ENCODE measurements around the gene U2AF2. TPM values are rescaled to one million over a fixed set of nuclear protein-coding genes. Genes with fewer than 3 reads are reported as not detected.

Gene U2AF2
- polyA plus RNA-seq, 2 of the 4 experiments (the other 2 are of a cell fraction): 157 to 302 TPM

DNA sequence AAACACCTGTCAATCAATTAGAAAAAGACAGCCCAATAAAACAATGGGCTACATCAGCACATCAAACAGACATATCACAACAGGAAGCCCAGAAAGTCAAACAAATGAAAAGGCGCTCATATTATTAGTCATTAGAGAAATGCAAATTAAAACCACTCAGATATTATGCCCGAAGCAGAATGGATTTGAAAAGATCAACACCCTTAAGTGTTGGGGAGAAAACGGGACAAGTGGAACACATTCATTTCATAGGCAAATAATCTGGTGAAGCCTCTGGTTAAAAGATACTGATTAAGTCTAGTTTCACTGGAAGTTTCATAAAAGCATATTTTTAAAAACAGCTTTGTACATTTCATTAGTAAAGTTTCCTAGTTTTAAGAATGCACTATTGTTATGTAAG, 66.0 kb downstream of the U2AF2 start:
- ChIA-PET POLR2A (no interaction called here), CTCF (no interaction called here)
- TF ChIP-seq MYC (IDR thresholded peaks at IDR 0.05; ENCODE audit: borderline replicate concordance, low read length): no peak
- no peak for TF ChIP-seq ZFP36 (IDR thresholded peaks at IDR 0.05; ENCODE audit: borderline replicate concordance, partially characterized antibody)
- TF ChIP-seq NPAS2 (CRISPR knock-in tag; IDR thresholded peaks at IDR 0.05; ENCODE audit: borderline replicate concordance): no peak
- no peak for TF ChIP-seq POLR2AphosphoS2 (conservative IDR thresholded peaks at IDR 0.05; ENCODE audit: low read length)
- TF ChIP-seq, protein P1, sequence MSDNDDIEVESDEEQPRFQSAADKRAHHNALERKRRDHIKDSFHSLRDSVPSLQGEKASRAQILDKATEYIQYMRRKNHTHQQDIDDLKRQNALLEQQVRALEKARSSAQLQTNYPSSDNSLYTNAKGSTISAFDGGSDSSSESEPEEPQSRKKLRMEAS (IDR thresholded peaks at IDR 0.05): no peak
- ATAC-seq (no peak), FAIRE-seq (no peak), DNase-seq (ENCODE audit: low read depth in 1 of 2, low spot score in 1 of 2) (no peak)
- Histone ChIP-seq H3K4me3 (no peak overlapping the region), H3K27ac (no peak overlapping the region), H3K4me2 (no peak overlapping the region), H3K4me1 (no peaks in the 10 kb centered on the region), H3K9me3 (peaks cover 42% of the 10 kb centered on the region)
- WGBS (ENCODE audit: missing lambda C conversion rate): 11% methylated on average over 3 of the region's 3 CpGs

DNA sequence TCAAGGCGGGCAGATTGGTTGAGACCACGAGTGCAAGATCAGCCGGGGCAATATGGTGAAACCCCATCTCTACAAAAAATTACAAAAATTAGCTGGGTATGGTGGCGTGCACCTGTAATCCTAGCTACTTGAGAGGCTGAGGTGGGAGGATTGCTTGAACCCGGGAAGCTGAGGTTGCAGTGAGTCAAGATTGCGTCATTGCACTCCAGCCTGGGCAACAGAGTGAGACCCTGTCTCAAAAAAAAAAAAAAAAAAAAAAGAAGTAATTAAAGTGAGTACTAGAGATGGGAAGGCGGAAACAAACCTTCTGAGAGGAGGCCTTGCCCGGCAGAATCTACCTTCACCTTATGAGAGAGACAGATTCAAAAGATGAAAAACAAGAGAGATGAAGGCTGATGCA, 68.7 kb downstream of the U2AF2 start:
- FAIRE-seq (no peak), DNase-seq (ENCODE audit: low read depth in 1 of 2, low spot score in 1 of 2) (no peak), ATAC-seq (no peak)
- WGBS (ENCODE audit: missing lambda C conversion rate): 26% methylated on average over 8 of the region's 8 CpGs
- H3K9me3 ChIP-seq: peaks cover 35% of the 10 kb centered on the region
- TF ChIP-seq TFCP2L1 (CRISPR knock-in tag; IDR thresholded peaks at IDR 0.05): no peak
- no peak for TF ChIP-seq POLR2A (IDR thresholded peaks at IDR 0.05; ENCODE audit: low read length)
- TF ChIP-seq, protein P2, sequence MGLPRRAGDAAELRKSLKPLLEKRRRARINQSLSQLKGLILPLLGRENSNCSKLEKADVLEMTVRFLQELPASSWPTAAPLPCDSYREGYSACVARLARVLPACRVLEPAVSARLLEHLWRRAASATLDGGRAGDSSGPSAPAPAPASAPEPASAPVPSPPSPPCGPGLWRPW (IDR thresholded peaks at IDR 0.05): no peak
- no peak for TF ChIP-seq FOSB (CRISPR knock-in tag; IDR thresholded peaks at IDR 0.05)
- TF ChIP-seq KDM1A (IDR thresholded peaks at IDR 0.05; ENCODE audit: low read depth): no peak
- no peak for TF ChIP-seq JUN (IDR thresholded peaks at IDR 0.05)
- TF ChIP-seq SMC3 (IDR thresholded peaks at IDR 0.05): no peak
- no peak for TF ChIP-seq BHLHE40 (IDR thresholded peaks at IDR 0.05; ENCODE audit: low read depth, low read length)
- no peak for TF ChIP-seq ZC3H11A (IDR thresholded peaks at IDR 0.05)
- no peak for TF ChIP-seq MYC (IDR thresholded peaks at IDR 0.05; ENCODE audit: borderline replicate concordance, low read length)
- no peak overlapping the region for H3K4me3 ChIP-seq
- POLR2A ChIA-PET: no interaction called here
- no peak overlapping the region for H3K4me2 ChIP-seq
- no peak overlapping the region for H3K27ac ChIP-seq
- CTCF ChIA-PET: no interaction called here
- no peaks in the 10 kb centered on the region for H3K4me1 ChIP-seq

Small RNA genes within 50 kb of the gene (small RNA-seq; reads per million reads assigned to genes)
- 0 reads per million in 6 experiments for gene AC010525.2

Other genes starting within 250 kb of the U2AF2 start
- 139 and 153 TPM in 2 replicates for gene UBE2S, start 247.2 kb upstream of the U2AF2 start, polyA plus RNA-seq (2011; rRNA removed)
- gene UBE2S, start 247.2 kb upstream of the U2AF2 start, polyA plus RNA-seq (2017; fragmentation: RNase III; extraction: RNeasy Plus Mini Kit Qiagen cat#74134 plus additional on column Dnase treatment): 267 to 300 TPM (median 295 TPM) in 3 replicates
- gene SHISA7, start 211.7 kb upstream of the U2AF2 start, polyA plus RNA-seq (2011; rRNA removed): 0.03 TPM in 1 of 2 replicates, not detected in the other
- 0.01 TPM in 1 of 3 replicates, not detected in the others for gene SHISA7, start 211.7 kb upstream of the U2AF2 start, polyA plus RNA-seq (2017; fragmentation: RNase III; extraction: RNeasy Plus Mini Kit Qiagen cat#74134 plus additional on column Dnase treatment)
- 45.3 and 51.5 TPM in 2 replicates for gene ISOC2, start 193.4 kb upstream of the U2AF2 start, polyA plus RNA-seq (2011; rRNA removed)
- 52.7 to 57.8 TPM (median 54.1 TPM) in 3 replicates for gene ISOC2, start 193.4 kb upstream of the U2AF2 start, polyA plus RNA-seq (2017; fragmentation: RNase III; extraction: RNeasy Plus Mini Kit Qiagen cat#74134 plus additional on column Dnase treatment)
- not detected in 2 replicates for gene C19orf85, start 190.3 kb upstream of the U2AF2 start, polyA plus RNA-seq (2011; rRNA removed)
- gene C19orf85, start 190.3 kb upstream of the U2AF2 start, polyA plus RNA-seq (2017; fragmentation: RNase III; extraction: RNeasy Plus Mini Kit Qiagen cat#74134 plus additional on column Dnase treatment): not detected in 3 replicates
- 0.32 and 0.48 TPM in 2 replicates for gene ZNF628, start 178.4 kb upstream of the U2AF2 start, polyA plus RNA-seq (2011; rRNA removed)
- gene ZNF628, start 178.4 kb upstream of the U2AF2 start, polyA plus RNA-seq (2017; fragmentation: RNase III; extraction: RNeasy Plus Mini Kit Qiagen cat#74134 plus additional on column Dnase treatment): 4.7 to 5.9 TPM (median 5.7 TPM) in 3 replicates
- gene NAT14, start 169.8 kb upstream of the U2AF2 start, polyA plus RNA-seq (2011; rRNA removed): 16.8 and 21.0 TPM in 2 replicates
- gene NAT14, start 169.8 kb upstream of the U2AF2 start, polyA plus RNA-seq (2017; fragmentation: RNase III; extraction: RNeasy Plus Mini Kit Qiagen cat#74134 plus additional on column Dnase treatment): 46.5 to 57.4 TPM (median 50.3 TPM) in 3 replicates
- 0.19 and 0.22 TPM in 2 replicates for gene SSC5D, start 166.6 kb upstream of the U2AF2 start, polyA plus RNA-seq (2011; rRNA removed)
- gene SSC5D, start 166.6 kb upstream of the U2AF2 start, polyA plus RNA-seq (2017; fragmentation: RNase III; extraction: RNeasy Plus Mini Kit Qiagen cat#74134 plus additional on column Dnase treatment): 0.96 to 2.0 TPM (median 1.5 TPM) in 3 replicates
- 0.65 and 0.89 TPM in 2 replicates for gene SBK2, start 117.9 kb upstream of the U2AF2 start, polyA plus RNA-seq (2011; rRNA removed)
- 1.1 to 1.6 TPM (median 1.2 TPM) in 3 replicates for gene SBK2, start 117.9 kb upstream of the U2AF2 start, polyA plus RNA-seq (2017; fragmentation: RNase III; extraction: RNeasy Plus Mini Kit Qiagen cat#74134 plus additional on column Dnase treatment)
- 0.89 and 1.1 TPM in 2 replicates for gene SBK3, start 109.5 kb upstream of the U2AF2 start, polyA plus RNA-seq (2011; rRNA removed)
- gene SBK3, start 109.5 kb upstream of the U2AF2 start, polyA plus RNA-seq (2017; fragmentation: RNase III; extraction: RNeasy Plus Mini Kit Qiagen cat#74134 plus additional on column Dnase treatment): 0.92 to 1.2 TPM (median 1.1 TPM) in 3 replicates
- gene ZNF579, start 74.2 kb upstream of the U2AF2 start, polyA plus RNA-seq (2011; rRNA removed): 4.2 and 6.5 TPM in 2 replicates
- gene ZNF579, start 74.2 kb upstream of the U2AF2 start, polyA plus RNA-seq (2017; fragmentation: RNase III; extraction: RNeasy Plus Mini Kit Qiagen cat#74134 plus additional on column Dnase treatment): 16.2 to 17.0 TPM (median 16.2 TPM) in 3 replicates
- 10.3 and 10.4 TPM in 2 replicates for gene FIZ1, start 55.5 kb upstream of the U2AF2 start, polyA plus RNA-seq (2011; rRNA removed)
- gene FIZ1, start 55.5 kb upstream of the U2AF2 start, polyA plus RNA-seq (2017; fragmentation: RNase III; extraction: RNeasy Plus Mini Kit Qiagen cat#74134 plus additional on column Dnase treatment): 15.7 to 18.0 TPM (median 16.9 TPM) in 3 replicates
- gene ZNF524, start 54.7 kb upstream of the U2AF2 start, polyA plus RNA-seq (2011; rRNA removed): 5.0 and 6.4 TPM in 2 replicates
- 9.3 to 9.7 TPM (median 9.7 TPM) in 3 replicates for gene ZNF524, start 54.7 kb upstream of the U2AF2 start, polyA plus RNA-seq (2017; fragmentation: RNase III; extraction: RNeasy Plus Mini Kit Qiagen cat#74134 plus additional on column Dnase treatment)
- gene ZNF865, start 49.4 kb upstream of the U2AF2 start, polyA plus RNA-seq (2011; rRNA removed): 2.1 and 2.2 TPM in 2 replicates
- 7.1 to 7.9 TPM (median 7.8 TPM) in 3 replicates for gene ZNF865, start 49.4 kb upstream of the U2AF2 start, polyA plus RNA-seq (2017; fragmentation: RNase III; extraction: RNeasy Plus Mini Kit Qiagen cat#74134 plus additional on column Dnase treatment)
- 3.5 and 4.1 TPM in 2 replicates for gene ZNF784, start 30.5 kb upstream of the U2AF2 start, polyA plus RNA-seq (2011; rRNA removed)
- 6.0 to 7.1 TPM (median 6.6 TPM) in 3 replicates for gene ZNF784, start 30.5 kb upstream of the U2AF2 start, polyA plus RNA-seq (2017; fragmentation: RNase III; extraction: RNeasy Plus Mini Kit Qiagen cat#74134 plus additional on column Dnase treatment)
- gene ZNF580, start 14.0 kb upstream of the U2AF2 start, polyA plus RNA-seq (2011; rRNA removed): 9.2 and 15.2 TPM in 2 replicates
- gene ZNF580, start 14.0 kb upstream of the U2AF2 start, polyA plus RNA-seq (2017; fragmentation: RNase III; extraction: RNeasy Plus Mini Kit Qiagen cat#74134 plus additional on column Dnase treatment): 40.5 to 57.0 TPM (median 52.8 TPM) in 3 replicates
- 13.9 and 17.1 TPM in 2 replicates for gene ZNF581, start 11.4 kb upstream of the U2AF2 start, polyA plus RNA-seq (2011; rRNA removed)
- gene ZNF581, start 11.4 kb upstream of the U2AF2 start, polyA plus RNA-seq (2017; fragmentation: RNase III; extraction: RNeasy Plus Mini Kit Qiagen cat#74134 plus additional on column Dnase treatment): 24.3 to 25.6 TPM (median 24.9 TPM) in 3 replicates
- 5.2 and 5.5 TPM in 2 replicates for gene CCDC106, start 6.8 kb upstream of the U2AF2 start, polyA plus RNA-seq (2011; rRNA removed)
- 15.7 to 17.6 TPM (median 17.4 TPM) in 3 replicates for gene CCDC106, start 6.8 kb upstream of the U2AF2 start, polyA plus RNA-seq (2017; fragmentation: RNase III; extraction: RNeasy Plus Mini Kit Qiagen cat#74134 plus additional on column Dnase treatment)
- 28.0 and 43.7 TPM in 2 replicates for gene EPN1, start 20.2 kb downstream of the U2AF2 start, polyA plus RNA-seq (2011; rRNA removed)
- 129 to 139 TPM (median 139 TPM) in 3 replicates for gene EPN1, start 20.2 kb downstream of the U2AF2 start, polyA plus RNA-seq (2017; fragmentation: RNase III; extraction: RNeasy Plus Mini Kit Qiagen cat#74134 plus additional on column Dnase treatment)
- not detected in 2 replicates for gene NLRP9, start 83.4 kb downstream of the U2AF2 start, polyA plus RNA-seq (2011; rRNA removed)
- gene NLRP9, start 83.4 kb downstream of the U2AF2 start, polyA plus RNA-seq (2017; fragmentation: RNase III; extraction: RNeasy Plus Mini Kit Qiagen cat#74134 plus additional on column Dnase treatment): not detected in 3 replicates
- gene RFPL4A, start 104.1 kb downstream of the U2AF2 start, polyA plus RNA-seq (2011; rRNA removed): 0.06 and 0.24 TPM in 2 replicates
- gene RFPL4A, start 104.1 kb downstream of the U2AF2 start, polyA plus RNA-seq (2017; fragmentation: RNase III; extraction: RNeasy Plus Mini Kit Qiagen cat#74134 plus additional on column Dnase treatment): not detected in 3 replicates
- not detected in 2 replicates for gene RFPL4AL1, start 114.1 kb downstream of the U2AF2 start, polyA plus RNA-seq (2011; rRNA removed)
- not detected in 3 replicates for gene RFPL4AL1, start 114.1 kb downstream of the U2AF2 start, polyA plus RNA-seq (2017; fragmentation: RNase III; extraction: RNeasy Plus Mini Kit Qiagen cat#74134 plus additional on column Dnase treatment)
- 0.06 and 0.13 TPM in 2 replicates for gene NLRP11, start 177.0 kb downstream of the U2AF2 start, polyA plus RNA-seq (2011; rRNA removed)
- 0.03 TPM in 2 of 3 replicates, not detected in the other for gene NLRP11, start 177.0 kb downstream of the U2AF2 start, polyA plus RNA-seq (2017; fragmentation: RNase III; extraction: RNeasy Plus Mini Kit Qiagen cat#74134 plus additional on column Dnase treatment)
- gene NLRP4, start 181.5 kb downstream of the U2AF2 start, polyA plus RNA-seq (2011; rRNA removed): 0.09 and 0.10 TPM in 2 replicates
- 0.04 TPM in 1 of 3 replicates, not detected in the others for gene NLRP4, start 181.5 kb downstream of the U2AF2 start, polyA plus RNA-seq (2017; fragmentation: RNase III; extraction: RNeasy Plus Mini Kit Qiagen cat#74134 plus additional on column Dnase treatment)